Thyroid gland (tissue), 4 donors: ENCODE measurements around the gene OGDHL. TPM values are rescaled to one million over a fixed set of nuclear protein-coding genes. Genes with fewer than 3 reads are reported as not detected.
"Not testable (repeated sequence)": the region's sequence is repeated elsewhere in the genome, so short reads cannot be mapped to it uniquely, and the experiment has no call there.

ENCODE experiments used
- DNase-seq, 2 donors: peaks; one replicate each; pipeline ENCODE4 v3.0.0-alpha.2; 2019
- H3K27ac ChIP-seq, 3 donors: fragments of 200-600 bp; sonication (generic); 1 replicate in 2 of 3; 2 replicates in 1 of 3; pipeline ENCODE4 v1.5.1; 2016 to 2019; ENCODE audit warnings: mild to moderate bottlenecking in 1 of 3, moderate library complexity in 1 of 3
- H3K27me3 ChIP-seq: fragments of 200-600 bp; sonication (generic); one replicate; pipeline ENCODE4 v1.5.1; 2019
- H3K36me3 ChIP-seq, 2 donors: fragments of 200-600 bp; sonication (generic); one replicate each; pipeline ENCODE4 v1.5.1; 2016 to 2019
- H3K4me1 ChIP-seq, 2 donors: fragments of 200-600 bp; sonication (generic); one replicate each; pipeline ENCODE4 v1.5.1; 2017 to 2019
- H3K4me3 ChIP-seq, 3 donors: fragments of 200-600 bp; sonication (generic); replicated peaks in 1 of 3; 1 replicate in 2 of 3; 2 replicates in 1 of 3; pipeline ENCODE4 v1.5.1; 2016; ENCODE audit warnings: mild to moderate bottlenecking in 1 of 3
- H3K9me3 ChIP-seq: fragments of 200-600 bp; sonication (generic); one replicate; pipeline ENCODE4 v1.5.1; 2017
- CTCF ChIP-seq, 6 experiments: fragments of 200-600 bp in 3 of 6; fragments of 450-650 bp in 3 of 6; sonication (generic) in 3 of 6; IDR thresholded peaks; one replicate each; pipeline ENCODE4 v1.5.1; 2016 to 2019; ENCODE audit warnings: antibody characterized with exemption in 6 of 6, mild to moderate bottlenecking in 2 of 6, inconsistent platforms in 1 of 6, moderate library complexity in 1 of 6
- POLR2A ChIP-seq, 2 donors: fragments of 450-650 bp; IDR thresholded peaks; one replicate each; pipeline ENCODE4 v1.6.1; 2017; ENCODE audit warnings: antibody characterized with exemption in 2 of 2, mild to moderate bottlenecking in 2 of 2, moderate library complexity in 1 of 2
- whole genome bisulfite sequencing, 2 donors: methylation state at CpG; one replicate each; pipeline ENCODE4 v1.1.5; 2017; 5-methylcytosine and 5-hydroxymethylcytosine counted together
- intact Hi-C: fragments of 100-400 bp; cut with DNase I; formaldehyde crosslinking; loops from one replicate; pipeline ENCODE4 v1.15.1; 2023
- total RNA-seq, 4 donors: library from RNA; depleted of rRNA; stranded (reverse); fragments of >200 nt; gene quantifications; one replicate each; pipeline ENCODE4 v1.2.3, GENCODE V29; 2016

The OGDHL gene
- total RNA-seq, 4 donors from 2014 or later, result 24.3 to 113 (median 70.0) TPM

GRCh38 chr10:49758249-49758930 lies 3.7 kb downstream of the OGDHL start:
- Histone ChIP-seq H3K36me3 (peaks cover 0 to 4% of the 10 kb centered on the region in 2 donors), H3K4me1 (peaks cover 13 to 16% of the 10 kb centered on the region in 2 donors), H3K9me3 (no peaks in the 10 kb centered on the region), H3K27ac (no peak overlapping the region), H3K27me3 (no peaks in the 10 kb centered on the region), H3K4me3 (no peak overlapping the region)
- TF ChIP-seq CTCF (IDR thresholded peaks at IDR 0.05) (no peak), POLR2A (IDR thresholded peaks at IDR 0.05) (no peak)
- intact Hi-C loops, result loop anchor here (10.0 kb wide), 1 partner anchor 154 kb away; no protein-coding TSS in a partner anchor
- DNase-seq, result no peak
- 96 to 100% methylated on average over 1 to 14 of the region's 15 CpGs for WGBS, 2 donors

GRCh38 chr10:49756641-49757040 lies 5.5 kb downstream of the OGDHL start:
- intact Hi-C loops, result loop anchor here (10.0 kb wide), 1 partner anchor 152 kb away; no protein-coding TSS in a partner anchor
- H3K27ac ChIP-seq, result no peak overlapping the region
- no peaks in the 10 kb centered on the region for H3K9me3 ChIP-seq
- no peak overlapping the region for H3K4me3 ChIP-seq
- peaks cover 0 to 4% of the 10 kb centered on the region in 2 donors for H3K36me3 ChIP-seq
- WGBS, 2 donors, result 97 to 98% methylated on average over 3 to 4 of the region's 6 CpGs
- no peak for DNase-seq
- H3K27me3 ChIP-seq, result no peaks in the 10 kb centered on the region
- TF ChIP-seq POLR2A (IDR thresholded peaks at IDR 0.05) (no peak), CTCF (IDR thresholded peaks at IDR 0.05) (no peak)
- peaks cover 5 to 11% of the 10 kb centered on the region in 2 donors for H3K4me1 ChIP-seq

- TF ChIP-seq CTCF (IDR thresholded peaks at IDR 0.05) (no peak), POLR2A (IDR thresholded peaks at IDR 0.05) (no peak)
Observed at GRCh38 chr10:49756031-49756430, 6.1 kb downstream of the OGDHL start.

GRCh38 chr10:49754951-49755350 lies 7.2 kb downstream of the OGDHL start:
- DNase-seq, result peak in 1 of 2 donors; percentile 45
- WGBS, 2 donors, result 61 to 66% methylated on average over 7 of the region's 7 CpGs
- H3K4me1 ChIP-seq, H3K36me3 ChIP-seq, H3K4me3 ChIP-seq, H3K9me3 ChIP-seq, H3K27me3 ChIP-seq, H3K27ac ChIP-seq: not testable (repeated sequence)
- intact Hi-C loops, result loop anchor here (10.0 kb wide), 1 partner anchor 150 kb away; no protein-coding TSS in a partner anchor

More at GRCh38 chr10:49756031-49756430, 6.1 kb downstream of the OGDHL start:
- intact Hi-C loops, result loop anchor here (10.0 kb wide), 1 partner anchor 151 kb away; no protein-coding TSS in a partner anchor
- Histone ChIP-seq H3K36me3 (peaks cover 4 to 5% of the 10 kb centered on the region in 2 donors), H3K4me3 (no peak overlapping the region), H3K27ac (no peak overlapping the region), H3K4me1 (peaks cover 3 to 5% of the 10 kb centered on the region in 2 donors), H3K27me3 (no peaks in the 10 kb centered on the region), H3K9me3 (no peaks in the 10 kb centered on the region)
- 93 to 97% methylated on average over 3 of the region's 3 CpGs for WGBS, 2 donors
- DNase-seq, result no peak

GRCh38 chr10:49752584-49752983 lies 9.5 kb downstream of the OGDHL start:
- H3K27ac ChIP-seq, result no peak overlapping the region
- no peaks in the 10 kb centered on the region for H3K9me3 ChIP-seq
- no peak for TF ChIP-seq POLR2A (IDR thresholded peaks at IDR 0.05)
- no peak for TF ChIP-seq CTCF (IDR thresholded peaks at IDR 0.05)
- WGBS, 2 donors, result 91 to 97% methylated on average over 7 of the region's 7 CpGs
- H3K27me3 ChIP-seq, result no peaks in the 10 kb centered on the region
- no peak overlapping the region for H3K4me3 ChIP-seq
- peaks cover 4 to 5% of the 10 kb centered on the region in 2 donors for H3K36me3 ChIP-seq
- intact Hi-C loops, result loop anchor here (10.0 kb wide), 1 partner anchor 148 kb away; no protein-coding TSS in a partner anchor
- H3K4me1 ChIP-seq, result no peaks in the 10 kb centered on the region
- DNase-seq, result no peak
